Transverse colon (tissue), 4 donors: ENCODE data around the gene PIH1D1. TPM values are rescaled to one million over a fixed set of nuclear protein-coding genes. Genes with fewer than 3 reads are reported as not detected.

ENCODE experiments used
- DNase-seq: peaks from one replicate; pipeline ENCODE4 v3.0.0-alpha.2; 2019
- H3K27ac ChIP-seq, 4 donors: fragments of 200-600 bp; sonication (generic); 2 replicates each; pipeline ENCODE4 v1.5.1; 2016 to 2018; ENCODE audit warnings: inconsistent platforms in 4 of 4
- H3K27me3 ChIP-seq: fragments of 200-600 bp; sonication (generic); 2 replicates; pipeline ENCODE4 v1.5.1; 2017; ENCODE audit warnings: inconsistent platforms
- H3K36me3 ChIP-seq, 4 donors: fragments of 200-600 bp; sonication (generic); 2 replicates each; pipeline ENCODE4 v1.5.1; 2017 to 2019; ENCODE audit warnings: inconsistent platforms in 4 of 4
- H3K4me1 ChIP-seq, 4 donors: fragments of 200-600 bp; sonication (generic); 2 replicates each; pipeline ENCODE4 v1.5.1; 2017 to 2020; ENCODE audit warnings: inconsistent platforms in 4 of 4
- H3K4me3 ChIP-seq, 4 donors: fragments of 200-600 bp; sonication (generic); 1 replicate in 1 of 4; 2 replicates in 3 of 4; pipeline versions ENCODE4 v1.5.1 to v1.6.1; 2017 to 2019; ENCODE audit warnings: inconsistent platforms in 4 of 4
- H3K9me3 ChIP-seq, 2 donors: fragments of 200-600 bp; sonication (generic); 2 replicates each; pipeline ENCODE4 v1.5.1; 2017 to 2019; ENCODE audit warnings: inconsistent platforms in 2 of 2
- EP300 ChIP-seq: sonication (generic); formaldehyde crosslinking; IDR thresholded peaks from one replicate; pipeline ENCODE4 v1.6.1; 2017; ENCODE audit warnings: antibody characterized with exemption, low read depth
- POLR2A ChIP-seq: fragments of 450-650 bp; IDR thresholded peaks from one replicate; pipeline ENCODE4 v1.6.1; 2016; ENCODE audit warnings: antibody characterized with exemption, mild to moderate bottlenecking, moderate library complexity
- POLR2AphosphoS5 ChIP-seq, 3 donors: sonication (generic); formaldehyde crosslinking; IDR thresholded peaks; one replicate each; pipeline ENCODE4 v1.6.1; 2016; ENCODE audit warnings: antibody characterized with exemption in 3 of 3
- WGBS, 2 donors: methylation state at CpG; one replicate each; pipeline ENCODE4 v1.1.5; 2018; ENCODE audit warnings: low coverage in 1 of 2; 5-methylcytosine and 5-hydroxymethylcytosine counted together
- in situ Hi-C, 4 donors: fragments of 200-750 bp; cut with MboI; loops; one replicate each; pipeline versions ENCODE4 v1.15.0 to v1.15.1; 2017; ENCODE audit warnings: low sequenced_read_pairs in 3 of 4, low pct_ligation_motif_present in 1 of 4, low pct_unique_long_range_greater_than_20kb in 1 of 4
- intact Hi-C: fragments of 100-400 bp; cut with DNase I; formaldehyde crosslinking; loops from one replicate; pipeline ENCODE4 v1.15.1; 2023; ENCODE audit warnings: low total_unique reads
- total RNA-seq, 4 donors: library from RNA; depleted of rRNA; stranded (reverse); fragments of >200 nt; gene quantifications; one replicate each; pipeline ENCODE4 v1.1.0, GENCODE V29; 2016
- TF ChIP-seq, protein P1 (sequence below), 5 experiments: fragments of 200-600 bp in 3 of 5; fragments of 450-650 bp in 2 of 5; sonication (generic) in 3 of 5; IDR thresholded peaks; 1 replicate in 2 of 5; 2 replicates in 3 of 5; pipeline ENCODE4 v1.5.1; 2016 to 2017; ENCODE audit warnings: antibody characterized with exemption in 5 of 5, inconsistent platforms in 3 of 5, mild to moderate bottlenecking in 2 of 5, moderate library complexity in 1 of 5

Gene PIH1D1
- total RNA-seq, 4 donors from 2014 or later = 52.7 to 105 (median 90.4) TPM

DNA sequence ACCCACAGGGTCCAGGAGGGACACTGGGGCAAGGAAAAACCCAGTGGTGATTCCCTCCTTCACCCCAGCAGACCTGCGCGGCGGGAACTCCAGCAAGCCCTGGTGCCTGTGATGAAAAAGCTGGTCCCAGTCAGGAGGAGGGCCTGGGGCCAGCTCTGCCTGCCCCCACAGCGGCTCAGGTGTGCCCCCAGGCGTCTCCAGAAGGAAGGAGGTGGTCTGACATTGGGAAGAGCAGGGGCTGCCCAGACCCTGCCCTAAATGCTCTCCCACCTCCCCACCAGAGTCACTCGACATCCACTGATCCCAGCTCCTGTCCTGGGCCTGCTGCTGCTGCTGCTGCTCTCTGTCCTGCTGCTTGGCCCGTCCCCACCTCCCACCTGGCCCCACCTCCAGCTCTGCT is 34.5 kb downstream of the PIH1D1 start:
- Histone ChIP-seq H3K9me3 (no peaks in the 10 kb centered on the region), H3K4me3 (no peak overlapping the region), H3K36me3 (no peaks in the 10 kb centered on the region), H3K4me1 (peaks cover under 1 to 9% (median 4%) of the 10 kb centered on the region in 4 donors), H3K27ac (no peak overlapping the region), H3K27me3 (peaks cover 73% of the 10 kb centered on the region)
- in situ Hi-C loops (no loop called here), intact Hi-C loops (no loop called here)
- WGBS, 2 donors = 17 to 58% methylated on average over 1 to 7 of the region's 7 CpGs
- TF ChIP-seq POLR2A = no peak
- TF ChIP-seq, protein P1, sequence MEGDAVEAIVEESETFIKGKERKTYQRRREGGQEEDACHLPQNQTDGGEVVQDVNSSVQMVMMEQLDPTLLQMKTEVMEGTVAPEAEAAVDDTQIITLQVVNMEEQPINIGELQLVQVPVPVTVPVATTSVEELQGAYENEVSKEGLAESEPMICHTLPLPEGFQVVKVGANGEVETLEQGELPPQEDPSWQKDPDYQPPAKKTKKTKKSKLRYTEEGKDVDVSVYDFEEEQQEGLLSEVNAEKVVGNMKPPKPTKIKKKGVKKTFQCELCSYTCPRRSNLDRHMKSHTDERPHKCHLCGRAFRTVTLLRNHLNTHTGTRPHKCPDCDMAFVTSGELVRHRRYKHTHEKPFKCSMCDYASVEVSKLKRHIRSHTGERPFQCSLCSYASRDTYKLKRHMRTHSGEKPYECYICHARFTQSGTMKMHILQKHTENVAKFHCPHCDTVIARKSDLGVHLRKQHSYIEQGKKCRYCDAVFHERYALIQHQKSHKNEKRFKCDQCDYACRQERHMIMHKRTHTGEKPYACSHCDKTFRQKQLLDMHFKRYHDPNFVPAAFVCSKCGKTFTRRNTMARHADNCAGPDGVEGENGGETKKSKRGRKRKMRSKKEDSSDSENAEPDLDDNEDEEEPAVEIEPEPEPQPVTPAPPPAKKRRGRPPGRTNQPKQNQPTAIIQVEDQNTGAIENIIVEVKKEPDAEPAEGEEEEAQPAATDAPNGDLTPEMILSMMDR (IDR thresholded peaks at IDR 0.05) = no peak
- TF ChIP-seq POLR2AphosphoS5 (IDR thresholded peaks at IDR 0.05) = no peak
- TF ChIP-seq EP300 = no peak
- DNase-seq = no peak

DNA sequence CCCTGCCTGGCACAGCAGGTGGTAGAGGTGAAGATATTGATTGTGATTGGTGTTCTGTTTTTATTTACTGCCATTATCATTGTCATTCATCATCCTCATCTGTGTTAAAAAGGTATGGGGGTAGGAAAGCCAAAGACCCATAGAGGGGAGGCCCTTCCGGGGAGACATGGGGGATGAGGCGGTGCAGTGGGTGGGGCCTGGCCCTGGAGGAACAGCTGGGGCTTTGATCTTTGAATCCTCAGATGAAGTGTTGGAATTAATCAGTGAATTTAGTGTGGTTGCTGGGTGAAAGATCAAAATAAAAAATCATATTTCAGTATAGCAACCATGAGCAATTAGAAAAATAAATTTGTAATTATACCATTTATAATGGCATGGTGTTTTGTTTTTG is 35.8 kb downstream of the PIH1D1 start:
- WGBS, 2 donors = 81% methylated on average over 2 of the region's 2 CpGs
- TF ChIP-seq POLR2AphosphoS5 (IDR thresholded peaks at IDR 0.05) = no peak
- no peak for TF ChIP-seq POLR2A
- TF ChIP-seq, protein P1 (IDR thresholded peaks at IDR 0.05) = no peak
- no peak for TF ChIP-seq EP300
- H3K4me3 ChIP-seq = no peak overlapping the region
- no peak overlapping the region for H3K27ac ChIP-seq
- peaks cover 60% of the 10 kb centered on the region for H3K27me3 ChIP-seq
- in situ Hi-C loops (no loop called here), intact Hi-C loops (no loop called here)
- no peaks in the 10 kb centered on the region for H3K9me3 ChIP-seq
- H3K4me1 ChIP-seq = peaks cover 0 to 1% (median 0%) of the 10 kb centered on the region in 4 donors
- no peaks in the 10 kb centered on the region for H3K36me3 ChIP-seq
- DNase-seq = no peak

DNA sequence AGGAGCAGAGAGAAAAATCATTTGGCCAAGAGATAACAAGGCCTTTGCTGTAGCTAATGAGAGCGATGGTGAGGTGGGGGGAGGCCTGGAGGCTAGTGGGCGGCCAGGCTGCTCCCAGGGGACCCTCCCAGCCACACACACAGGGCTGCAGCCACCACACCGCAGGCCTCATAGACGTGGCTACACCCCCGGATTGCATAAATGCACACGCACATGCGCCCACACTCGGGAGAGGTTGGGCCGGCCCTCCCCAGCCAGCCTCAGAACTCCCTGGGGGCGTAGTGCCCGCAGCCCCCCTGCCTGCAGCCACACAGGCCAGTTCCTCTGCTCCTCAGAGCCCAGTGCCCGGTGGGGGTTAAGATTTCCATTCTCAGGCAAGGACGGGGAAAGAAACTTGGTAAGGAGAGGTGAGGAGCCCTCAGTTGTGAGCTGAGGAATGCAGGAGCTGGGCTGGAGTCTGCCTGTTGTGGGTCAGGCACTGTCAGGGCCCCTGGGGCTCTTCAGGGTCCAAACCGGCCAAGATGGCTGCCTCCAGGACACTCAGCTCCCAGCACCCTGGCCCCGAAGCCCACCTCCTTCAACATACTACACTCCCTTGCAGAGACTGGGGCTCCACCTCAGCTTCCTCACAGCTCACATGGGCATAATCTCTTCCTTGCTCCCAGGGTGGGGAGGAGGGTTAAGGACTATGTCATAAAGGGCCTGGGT is 36.4 kb downstream of the PIH1D1 start:
- no peaks in the 10 kb centered on the region for H3K36me3 ChIP-seq
- H3K9me3 ChIP-seq = no peaks in the 10 kb centered on the region
- WGBS, 2 donors = 58% methylated on average over 15 of the region's 15 CpGs; no CpG with 5 or more reads in 1 of the 2 donors
- peaks cover 55% of the 10 kb centered on the region for H3K27me3 ChIP-seq
- DNase-seq = no peak
- in situ Hi-C loops = no loop called here
- H3K4me1 ChIP-seq = no peaks in the 10 kb centered on the region
- H3K27ac ChIP-seq = no peak overlapping the region
- intact Hi-C loops = no loop called here
- TF ChIP-seq POLR2A (no peak), EP300 (no peak), POLR2AphosphoS5 (IDR thresholded peaks at IDR 0.05) (no peak)
- TF ChIP-seq, protein P1 (IDR thresholded peaks at IDR 0.05) = no peak
- no peak overlapping the region for H3K4me3 ChIP-seq

DNA sequence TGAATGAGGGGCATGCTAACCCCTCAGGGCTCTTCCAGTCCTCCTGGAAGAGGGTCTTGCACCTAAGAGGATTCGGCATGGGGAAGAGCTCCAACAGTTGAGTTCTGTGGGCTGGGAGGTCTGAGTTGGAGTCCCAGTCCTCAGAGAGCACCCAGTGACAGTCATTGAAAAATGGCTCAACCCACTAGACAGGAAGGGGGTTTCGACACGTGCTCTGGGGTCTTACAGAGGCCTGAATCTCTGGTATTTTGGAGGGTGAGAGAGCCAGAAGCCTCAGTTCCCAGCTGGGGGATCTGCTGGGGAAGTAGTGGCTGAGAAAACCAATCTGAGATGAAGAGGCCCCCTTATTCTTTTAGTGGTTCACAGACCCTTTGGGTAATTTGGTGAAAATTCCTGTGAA is 37.4 kb downstream of the PIH1D1 start:
- Histone ChIP-seq H3K27ac (no peak overlapping the region), H3K36me3 (no peaks in the 10 kb centered on the region), H3K4me3 (no peak overlapping the region), H3K27me3 (peaks cover 45% of the 10 kb centered on the region), H3K4me1 (peaks cover 0 to 8% (median 0%) of the 10 kb centered on the region in 4 donors), H3K9me3 (no peaks in the 10 kb centered on the region)
- in situ Hi-C loops (no loop called here), intact Hi-C loops (no loop called here)
- 79% methylated on average over 3 of the region's 3 CpGs; no CpG with 5 or more reads in 1 of the 2 donors for WGBS, 2 donors
- no peak for DNase-seq
- TF ChIP-seq, protein P1 (IDR thresholded peaks at IDR 0.05) = no peak
- TF ChIP-seq POLR2A (no peak), POLR2AphosphoS5 (IDR thresholded peaks at IDR 0.05) (no peak), EP300 (no peak)
